Measurements from ENCODE around the gene CTTNBP2NL.
A peak's percentile ranks its signal among the peaks of the same experiment; 100 is the strongest.

CTTNBP2NL gene

GRCh38 chr1:112496290-112496689 lies 100.3 kb downstream of the CTTNBP2NL start:
- no peak for DNase-seq (ENCODE audit: low read depth)
- no peak overlapping the region for H3K4me3 ChIP-seq (ENCODE audit: low read depth, low read length)

DNA sequence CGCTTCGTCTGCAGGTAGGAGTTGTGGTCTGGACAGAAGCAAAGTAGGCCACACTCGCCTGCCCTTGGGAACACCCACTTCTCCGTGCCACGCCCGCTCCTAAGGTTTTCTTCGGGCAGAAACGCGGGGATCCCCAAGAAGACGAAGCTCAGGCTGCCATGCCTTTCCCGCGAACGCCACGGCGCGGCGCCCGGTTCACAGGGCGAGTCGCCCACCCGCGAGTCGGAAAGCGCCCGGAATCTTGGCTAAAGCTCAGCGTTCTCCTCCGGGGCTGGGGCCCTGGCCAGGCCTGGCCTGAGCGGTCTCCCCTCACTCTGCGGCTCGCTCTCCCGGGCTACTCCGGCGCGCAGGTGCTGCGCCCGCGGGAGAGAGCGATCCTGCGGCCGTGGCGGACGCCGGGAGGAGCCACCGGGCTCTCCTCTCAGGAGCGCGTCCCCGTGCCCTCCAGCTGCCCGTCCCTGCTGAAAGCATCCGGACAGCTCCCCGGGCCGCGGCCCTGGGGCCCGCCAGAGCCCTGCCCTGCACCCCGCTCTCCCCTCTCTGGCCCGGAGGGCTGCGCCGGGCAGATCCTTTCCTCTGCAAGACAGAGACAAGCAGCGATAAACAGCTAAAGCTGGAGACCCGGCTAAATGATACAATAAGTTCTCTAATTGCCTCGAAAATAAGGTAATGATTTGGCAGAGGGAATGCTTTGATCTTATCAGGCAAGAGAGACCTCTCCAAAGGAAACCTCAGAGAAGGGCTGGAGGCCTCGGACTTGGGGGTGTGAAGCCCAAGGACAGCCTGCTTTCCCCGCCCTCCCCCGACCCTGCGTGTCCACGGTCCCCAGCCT lies 106.0 kb downstream of the CTTNBP2NL start:
- DNase-seq (ENCODE audit: low read depth): no peak
- peak overlapping the region; percentile 55 for H3K4me3 ChIP-seq (ENCODE audit: low read depth, low read length)

GRCh38 chr1:112502826-112503225 lies 106.8 kb downstream of the CTTNBP2NL start:
- no peak for DNase-seq (ENCODE audit: low read depth)
- H3K4me3 ChIP-seq (ENCODE audit: low read depth, low read length): no peak overlapping the region

DNA sequence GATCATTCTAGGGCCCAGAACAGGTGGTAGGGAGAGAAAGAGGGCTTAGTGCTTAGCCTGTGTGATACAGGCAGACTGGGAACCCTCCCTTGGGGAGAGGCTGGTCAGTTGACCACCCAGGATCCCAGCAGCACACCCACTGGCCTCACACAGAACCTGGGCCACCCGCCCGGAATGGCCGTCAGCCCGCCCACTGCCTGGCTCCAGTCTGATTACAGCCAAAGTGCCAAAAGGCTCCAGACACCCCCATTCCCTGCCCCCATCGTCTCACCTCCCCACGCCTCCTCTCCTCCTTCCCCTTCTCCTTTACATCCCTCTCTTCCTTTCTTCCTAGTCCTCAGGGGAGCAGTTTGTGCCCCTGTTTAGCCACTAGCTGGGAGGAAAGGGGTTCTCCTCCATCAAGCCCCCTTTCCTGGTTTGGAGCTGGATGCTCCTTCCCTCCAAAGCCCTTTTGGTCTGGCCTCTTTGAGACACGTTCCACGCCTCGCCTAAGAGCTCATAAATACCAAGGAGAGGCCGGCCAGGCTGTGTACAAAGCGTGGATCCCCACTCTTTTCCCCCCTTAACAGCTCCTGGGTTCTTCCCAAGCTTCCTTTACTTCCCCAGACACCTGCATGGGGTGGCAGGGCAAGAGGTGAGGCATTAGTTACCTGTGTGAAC lies 108.1 kb downstream of the CTTNBP2NL start:
- H3K4me3 ChIP-seq (ENCODE audit: low read depth, low read length): no peak overlapping the region
- no peak for DNase-seq (ENCODE audit: low read depth)

GRCh38 chr1:112504661-112505399 lies 108.8 kb downstream of the CTTNBP2NL start:
- no peak for DNase-seq (ENCODE audit: low read depth)

DNA sequence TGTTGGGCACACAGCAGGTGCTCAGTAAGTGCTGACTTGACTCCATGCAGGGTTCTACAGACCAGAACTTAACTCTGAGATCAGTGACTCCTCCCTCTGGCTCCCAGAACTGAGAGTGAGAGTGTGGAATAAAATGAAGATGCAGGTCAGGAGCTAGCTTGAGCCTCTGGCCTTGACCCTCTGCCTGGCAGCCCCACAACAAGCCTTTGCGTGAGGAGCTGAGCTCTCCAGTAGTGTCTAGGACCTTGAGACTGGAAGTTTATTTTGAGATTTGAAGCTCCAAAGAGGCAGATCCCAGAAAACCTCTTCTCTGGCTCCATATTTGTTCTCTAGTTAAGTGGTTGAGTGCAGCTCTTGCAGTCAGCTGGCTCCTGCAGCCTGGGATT lies 109.4 kb downstream of the CTTNBP2NL start:
- no peak overlapping the region for H3K4me3 ChIP-seq (ENCODE audit: low read depth, low read length)
- no peak for DNase-seq (ENCODE audit: low read depth)

More at GRCh38 chr1:112504661-112505399, 108.8 kb downstream of the CTTNBP2NL start:
- H3K4me3 ChIP-seq (ENCODE audit: low read depth, low read length): no peak overlapping the region

DNA sequence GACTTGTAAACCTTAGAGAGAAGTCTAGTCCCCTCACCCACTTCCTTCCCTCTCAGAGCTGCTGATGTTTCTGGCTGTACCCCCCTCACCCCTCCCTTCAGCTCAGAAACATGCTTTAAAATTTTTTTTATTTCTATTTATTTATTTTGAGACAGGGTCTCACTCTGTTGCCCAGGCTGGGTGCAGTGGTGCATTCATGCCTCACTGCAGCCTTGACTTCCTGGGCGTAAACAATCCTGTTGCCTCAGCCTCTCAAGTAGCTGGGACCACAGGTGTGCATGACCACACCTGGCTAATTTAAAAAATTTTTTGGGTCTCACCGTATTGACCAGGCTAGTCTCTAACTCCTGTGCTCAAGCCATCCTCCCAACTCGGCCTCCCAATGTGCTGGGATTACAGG lies 109.9 kb downstream of the CTTNBP2NL start:
- no peak for DNase-seq (ENCODE audit: low read depth)
- no peak overlapping the region for H3K4me3 ChIP-seq (ENCODE audit: low read depth, low read length)

DNA sequence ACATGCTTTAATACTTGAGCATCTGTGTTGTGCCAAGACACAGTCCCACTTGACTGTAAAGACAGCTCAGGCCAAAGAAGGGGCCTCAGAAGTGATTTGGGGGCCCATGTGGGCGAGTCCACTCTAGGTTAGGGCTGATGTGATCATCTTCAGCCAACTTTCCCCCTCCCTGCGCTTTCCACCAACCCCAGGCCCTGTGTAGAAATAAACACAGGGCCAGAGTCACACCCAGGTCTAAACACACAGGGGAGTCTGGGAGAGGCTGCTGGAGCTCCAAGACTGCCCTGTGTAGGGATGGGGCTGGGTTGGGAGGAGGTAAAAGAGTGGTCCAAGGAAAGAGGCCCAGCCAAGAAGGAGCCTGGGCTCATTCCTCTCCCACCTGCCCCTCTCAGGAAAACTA lies 110.3 kb downstream of the CTTNBP2NL start:
- H3K4me3 ChIP-seq (ENCODE audit: low read depth, low read length): no peak overlapping the region
- no peak for DNase-seq (ENCODE audit: low read depth)

DNA sequence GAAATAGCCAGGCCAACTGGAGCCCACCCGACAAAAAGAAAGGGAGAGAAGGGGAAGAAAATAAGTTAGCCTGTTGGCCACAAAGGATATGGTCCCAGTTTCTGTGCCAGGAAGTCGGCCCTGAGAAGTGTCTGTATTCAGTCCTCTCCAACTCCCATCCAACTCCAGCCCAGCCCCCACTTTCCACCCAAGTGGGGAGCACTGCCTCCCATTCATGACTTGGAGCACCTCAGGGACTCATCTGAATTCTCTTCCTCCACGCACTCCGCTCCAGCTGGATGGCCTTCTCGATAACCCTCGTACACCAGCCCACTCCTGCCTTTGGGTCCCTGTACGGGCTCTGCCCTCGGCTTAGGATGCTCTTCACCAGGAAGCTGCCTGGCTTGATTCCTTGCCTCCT lies 110.7 kb downstream of the CTTNBP2NL start:
- DNase-seq (ENCODE audit: low read depth): no peak
- no peak overlapping the region for H3K4me3 ChIP-seq (ENCODE audit: low read depth, low read length)

GRCh38 chr1:112507336-112507735 lies 111.3 kb downstream of the CTTNBP2NL start:
- no peak for DNase-seq (ENCODE audit: low read depth)
- no peak overlapping the region for H3K4me3 ChIP-seq (ENCODE audit: low read depth, low read length)

- DNase-seq (ENCODE audit: low read depth): no peak
These were observed 111.9 kb downstream of the CTTNBP2NL start for GRCh38 chr1:112507921-112508277.

GRCh38 chr1:112508278-112509004 lies 112.4 kb downstream of the CTTNBP2NL start, which contains the start of gene WNT2B:
WNT2B (plus strand) TSS chr1:112508965; CDS start chr1:112509263, 298 bp downstream.
- DNase-seq (ENCODE audit: low read depth): no peak
- H3K4me3 ChIP-seq (ENCODE audit: low read depth, low read length): peak within 1 kb of the TSS; percentile 51

More at GRCh38 chr1:112507921-112508277, 111.9 kb downstream of the CTTNBP2NL start:
- peak overlapping the region; percentile 51 for H3K4me3 ChIP-seq (ENCODE audit: low read depth, low read length)

DNA sequence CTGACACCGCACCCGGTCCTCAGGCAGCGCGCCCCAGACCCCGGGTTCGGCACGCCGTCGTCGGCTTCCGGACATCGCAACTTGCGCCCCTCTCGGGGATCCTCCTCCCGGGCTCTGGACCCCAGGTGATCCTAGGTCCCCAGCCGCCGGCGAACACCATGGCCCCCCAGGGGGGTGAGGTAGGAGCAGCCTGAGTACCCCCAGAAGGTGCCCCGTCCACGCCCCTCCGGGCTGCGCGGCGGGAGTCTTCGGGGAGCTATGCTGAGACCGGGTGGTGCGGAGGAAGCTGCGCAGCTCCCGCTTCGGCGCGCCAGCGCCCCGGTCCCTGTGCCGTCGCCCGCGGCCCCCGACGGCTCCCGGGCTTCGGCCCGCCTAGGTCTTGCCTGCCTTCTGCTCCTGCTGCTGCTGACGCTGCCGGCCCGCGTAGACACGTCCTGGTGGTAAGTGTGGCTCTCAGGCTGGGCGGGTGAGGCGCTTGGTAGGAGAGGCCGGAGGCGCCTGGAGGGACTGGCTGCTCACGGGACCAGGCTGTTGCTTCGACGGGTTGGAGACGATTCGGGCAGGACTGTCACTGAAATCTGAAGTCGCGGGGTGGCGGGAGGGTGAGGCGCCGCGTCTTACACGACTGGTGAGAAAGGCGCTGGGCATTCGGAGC lies 113.1 kb downstream of the CTTNBP2NL start:
- H3K4me3 ChIP-seq (ENCODE audit: low read depth, low read length): peak overlapping the region; percentile 51

GRCh38 chr1:112509660-112510178 lies 113.7 kb downstream of the CTTNBP2NL start:
- DNase-seq (ENCODE audit: low read depth): no peak
- no peak overlapping the region for H3K4me3 ChIP-seq (ENCODE audit: low read depth, low read length)

More for the DNA sequence above, 113.1 kb downstream of the CTTNBP2NL start:
- no peak for DNase-seq (ENCODE audit: low read depth)

- H3K4me3 ChIP-seq (ENCODE audit: low read depth, low read length): no peak overlapping the region
- DNase-seq (ENCODE audit: low read depth): no peak
These were observed 114.3 kb downstream of the CTTNBP2NL start for GRCh38 chr1:112510340-112510739.
